HG03196 (cell line): ENCODE data around the gene ADARB2.
A peak's percentile ranks its signal among the peaks of the same experiment; 100 is the strongest.
"Not testable (repeated sequence)": the region's sequence is repeated elsewhere in the genome, so short reads cannot be mapped to it uniquely, and the experiment has no call there.

Experiments used
- ATAC-seq: cut with Tn5 transposase; IDR thresholded peaks from one replicate; pipeline ENCODE4 v1.9.1; 2021; ENCODE audit not compliant: unreplicated experiment

Gene ADARB2

DNA sequence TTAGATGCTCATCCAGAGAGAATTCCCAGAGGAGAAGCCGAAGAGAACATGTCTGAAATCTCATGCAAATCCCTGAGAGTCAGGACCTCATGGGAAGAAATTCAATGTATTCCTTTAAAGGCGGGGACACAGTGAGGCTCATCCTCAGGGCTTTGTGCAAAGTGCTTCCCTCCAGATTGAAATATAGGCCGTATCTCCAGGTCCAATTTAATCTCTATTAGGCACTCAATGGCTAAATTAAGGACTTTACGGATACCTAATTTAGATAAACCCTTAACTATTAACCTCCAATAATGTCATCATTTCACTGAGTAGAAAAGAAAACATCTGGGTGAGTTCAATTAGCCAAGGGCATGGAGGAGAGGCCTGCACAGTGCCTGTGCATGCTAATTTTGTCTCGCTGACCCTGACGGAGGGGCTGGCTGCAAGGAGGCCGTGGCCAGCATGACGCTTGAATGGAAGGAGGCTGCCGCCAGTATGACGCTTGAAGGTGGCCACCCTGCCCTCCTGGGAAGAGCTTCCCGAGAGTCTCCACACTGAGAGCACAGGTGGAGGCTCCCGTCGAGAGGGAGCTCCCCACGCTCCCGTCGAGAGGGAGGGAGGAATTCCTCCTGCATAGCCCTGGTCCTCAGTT, 287.6 kb downstream of the ADARB2 start:
- no peak for ATAC-seq

DNA sequence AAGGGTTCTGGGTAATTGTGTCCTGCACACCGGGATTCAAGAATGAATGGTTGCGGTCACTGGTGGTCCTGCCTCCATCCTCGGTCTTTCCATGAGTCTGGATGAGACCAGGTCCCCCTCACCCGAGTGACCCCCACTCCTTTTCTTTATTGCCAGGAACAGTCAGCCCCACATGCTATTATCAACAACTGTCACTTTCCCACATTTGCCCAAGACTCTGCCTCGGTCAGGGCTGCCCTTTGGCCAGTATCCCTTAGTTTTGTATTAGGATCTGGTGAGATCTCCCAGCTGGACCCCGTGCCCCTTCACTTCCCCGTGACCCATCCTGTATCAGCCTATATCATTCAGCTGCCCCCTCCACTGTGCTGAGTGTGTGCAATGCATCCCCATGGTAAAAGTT, 288.3 kb downstream of the ADARB2 start:
- ATAC-seq: no peak

DNA sequence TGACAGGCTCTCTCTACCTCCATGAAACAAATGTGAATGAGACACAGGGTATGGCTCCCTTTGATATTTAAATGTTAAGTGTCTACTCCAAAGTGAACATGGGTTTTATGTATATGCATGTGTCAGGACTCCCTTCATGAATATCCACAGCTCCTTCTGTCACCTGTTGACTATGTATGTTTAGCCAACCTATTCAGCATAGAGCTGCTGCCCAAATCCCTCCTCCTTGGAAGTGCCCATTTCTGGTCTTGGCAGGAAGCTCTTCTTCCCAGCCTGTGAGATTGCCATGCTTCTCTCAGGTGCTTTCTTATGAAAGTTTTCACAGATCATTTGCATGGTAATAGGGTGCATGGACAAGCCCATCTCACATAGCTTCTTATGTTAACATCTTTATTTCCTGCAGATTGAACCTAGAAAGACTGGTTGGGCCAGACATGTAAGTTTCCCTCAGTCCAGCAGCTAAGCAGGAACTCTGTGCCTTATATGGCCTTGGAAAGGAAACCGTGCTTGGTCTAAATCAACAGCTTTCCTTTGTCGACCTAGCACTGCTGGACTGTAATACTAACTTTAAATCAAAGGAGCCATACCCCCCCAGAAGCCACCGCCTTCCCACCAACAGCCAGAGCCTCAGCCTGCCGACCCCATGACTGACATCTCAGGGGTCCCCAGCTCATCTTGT, 288.9 kb downstream of the ADARB2 start:
- no peak for ATAC-seq

DNA sequence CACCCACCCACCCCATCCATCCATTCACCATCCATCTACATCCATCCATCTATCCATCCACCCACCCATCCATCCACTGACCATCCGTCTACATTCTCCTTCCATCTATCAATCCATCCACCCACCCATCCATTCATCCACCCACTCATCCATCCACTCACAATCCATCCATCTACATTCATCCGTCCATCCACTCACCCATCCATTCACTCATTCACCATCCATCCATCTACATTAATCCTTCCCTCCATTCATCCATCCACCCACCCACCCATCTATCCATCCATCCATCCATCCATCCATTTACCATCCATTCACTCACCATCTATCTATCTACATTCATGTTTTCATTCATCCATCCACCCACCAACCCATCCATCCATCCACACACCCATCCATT, 292.5 kb downstream of the ADARB2 start:
- no peak for ATAC-seq

DNA sequence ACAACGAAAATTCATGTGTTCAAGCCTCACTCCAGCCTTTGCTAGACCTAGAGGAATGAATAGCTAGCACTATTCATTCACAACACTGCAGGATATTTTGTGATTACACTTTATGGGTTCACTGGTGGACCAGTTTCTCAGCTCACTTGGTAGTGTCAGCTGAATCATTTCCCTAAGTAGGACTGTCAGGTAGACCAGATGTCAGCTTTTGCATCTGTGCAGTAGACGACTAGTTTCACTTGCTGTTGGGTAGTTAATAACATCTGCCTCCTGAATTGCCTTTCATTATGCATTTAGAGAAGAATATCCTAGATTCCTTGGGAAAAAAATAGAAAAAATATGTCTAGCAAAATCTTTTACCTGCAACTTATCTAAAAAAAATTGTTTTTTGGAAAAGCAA, 296.4 kb downstream of the ADARB2 start:
- ATAC-seq: no peak

DNA sequence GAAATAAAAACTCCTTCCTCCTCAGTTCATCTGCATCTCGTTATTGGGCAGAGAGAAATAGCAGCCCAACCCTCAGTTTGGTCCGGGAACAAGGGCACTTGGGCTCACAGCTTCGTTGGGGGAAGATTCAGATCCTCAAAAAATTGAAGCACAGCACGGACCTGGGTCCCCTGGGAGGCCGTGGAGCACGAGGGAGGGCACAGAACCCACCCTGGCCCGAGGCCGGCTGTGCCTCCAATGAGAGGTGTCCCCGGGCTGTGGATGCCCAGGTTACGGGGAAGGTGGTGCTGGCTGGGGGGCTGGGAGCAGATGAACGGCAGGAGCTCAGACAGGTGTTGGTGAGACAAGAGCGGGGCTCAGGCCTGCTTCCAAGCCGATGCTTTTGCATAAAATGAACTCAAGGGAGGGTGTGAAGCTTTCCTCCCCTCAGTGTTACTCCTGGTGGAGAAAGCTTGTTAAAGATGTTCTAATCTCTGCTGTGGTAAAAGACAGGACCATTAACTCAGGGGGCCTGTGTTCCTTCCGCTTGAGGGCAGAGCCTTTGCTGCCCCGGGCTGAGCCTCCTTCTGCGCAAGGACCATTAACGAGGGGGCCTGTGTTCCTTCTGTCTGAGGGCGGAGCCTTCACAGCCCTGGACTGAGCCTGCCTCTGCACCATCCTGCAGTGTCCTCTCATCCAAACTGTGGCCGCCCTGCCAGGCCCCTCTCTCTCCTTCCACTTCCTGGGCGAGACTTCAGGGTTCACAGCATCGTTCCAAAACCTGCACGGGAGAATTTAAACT, 302.2 kb downstream of the ADARB2 start:
- no peak for ATAC-seq

DNA sequence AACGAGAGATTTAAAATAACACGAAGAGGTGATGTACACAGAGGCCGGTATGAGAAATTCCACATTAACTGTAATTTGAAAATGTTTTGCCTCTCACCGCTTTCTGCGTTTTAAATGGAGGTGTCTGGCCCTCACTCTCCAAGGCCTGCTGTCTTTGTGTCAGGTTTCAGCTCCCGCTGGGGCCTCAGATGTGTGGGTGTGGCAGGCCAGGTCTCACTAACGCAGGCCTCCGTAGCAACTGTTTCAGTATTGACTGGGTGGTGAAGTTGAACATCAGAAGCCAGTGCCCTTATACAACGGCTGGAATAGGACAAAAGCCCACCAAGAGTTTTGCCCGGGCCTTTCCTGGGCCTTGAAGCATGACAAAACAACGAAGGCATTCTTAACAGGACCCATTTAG, 303.1 kb downstream of the ADARB2 start:
- ATAC-seq: no peak

DNA sequence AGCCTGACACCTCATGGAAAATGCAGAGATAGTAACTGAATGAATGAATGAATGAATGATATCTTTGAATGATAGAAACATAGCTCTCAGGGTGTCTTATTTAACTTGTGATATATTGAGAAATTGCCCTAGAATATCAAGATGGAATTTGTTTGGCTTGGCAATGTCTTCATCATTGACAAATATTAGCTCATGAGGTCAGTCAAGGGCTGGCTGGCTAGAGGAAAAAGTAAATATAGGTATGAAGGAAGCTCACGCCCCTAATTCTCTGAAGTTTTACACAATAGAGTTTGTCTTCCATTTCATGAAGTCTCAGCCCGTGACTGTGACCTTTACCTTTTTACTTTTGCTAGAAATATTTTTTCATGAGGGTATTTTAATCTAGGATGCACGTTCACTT, 305.2 kb downstream of the ADARB2 start:
- no peak for ATAC-seq

DNA sequence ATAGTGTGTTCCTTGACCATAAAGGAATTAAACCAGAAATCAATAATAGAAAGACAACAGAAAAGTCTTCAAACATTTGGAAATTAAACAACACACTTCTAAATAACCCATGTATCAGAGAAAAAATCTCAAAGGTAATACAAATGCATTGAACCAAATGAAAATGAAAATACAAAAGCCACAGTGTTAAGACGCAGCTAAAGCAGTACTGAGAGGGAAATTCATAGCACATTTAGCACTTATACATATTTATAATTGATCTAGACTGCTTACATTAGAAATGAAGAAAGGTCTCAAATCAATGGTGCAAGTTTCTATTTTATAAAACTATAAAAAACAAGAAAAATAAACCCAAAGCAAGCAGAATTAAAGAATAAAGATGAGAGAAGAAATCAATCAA, 306.1 kb downstream of the ADARB2 start:
- no peak for ATAC-seq

DNA sequence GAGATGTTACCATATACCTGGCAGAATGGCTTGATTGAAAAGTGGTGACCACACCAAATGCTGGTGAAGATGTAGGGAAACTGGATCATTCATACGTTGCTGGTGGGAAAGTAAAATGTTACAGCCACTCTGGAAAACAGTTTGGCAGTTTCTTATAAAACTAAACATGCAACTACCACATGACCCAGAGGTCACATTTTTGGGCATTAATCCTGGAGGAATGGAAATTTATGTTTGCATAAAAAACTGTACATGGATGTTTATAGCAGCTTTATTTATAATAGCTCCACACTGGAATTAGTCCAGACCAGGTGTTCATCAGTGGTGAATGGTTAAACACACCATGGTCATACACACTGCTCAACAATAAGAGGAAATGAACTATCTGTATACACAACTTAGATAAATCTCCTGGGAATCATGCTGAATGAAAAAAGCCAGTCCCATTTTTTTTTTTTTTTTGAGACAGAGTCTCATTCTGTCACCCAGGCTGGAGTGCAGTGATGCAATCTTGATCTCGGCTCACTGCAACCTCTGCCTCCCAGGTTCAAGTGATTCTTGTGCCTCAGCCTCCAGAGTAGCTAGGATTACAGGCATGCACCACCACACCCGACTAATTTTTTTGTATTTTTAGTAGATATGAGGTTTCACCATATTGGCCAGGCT, 309.7 kb downstream of the ADARB2 start:
- ATAC-seq: not testable (repeated sequence)

DNA sequence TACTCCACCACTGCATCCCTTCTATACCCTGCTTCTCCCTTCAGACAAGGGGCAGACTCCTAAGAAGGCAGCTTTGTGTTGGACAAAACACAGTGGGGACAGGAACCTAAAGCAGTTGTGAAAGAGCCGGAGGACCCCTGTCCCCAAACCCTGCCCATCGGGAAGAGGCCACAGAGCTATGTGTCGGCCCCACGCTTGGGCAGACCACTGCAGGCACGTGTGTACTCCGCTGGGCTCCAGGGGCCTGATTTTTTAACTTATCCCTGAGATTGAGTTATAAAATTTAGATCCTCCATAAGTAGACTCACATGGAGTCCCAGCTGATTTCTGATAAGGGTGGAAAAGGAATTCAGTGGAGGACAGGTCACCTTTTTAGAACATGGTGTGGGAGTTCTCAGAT, 310.5 kb downstream of the ADARB2 start:
- no peak for ATAC-seq

DNA sequence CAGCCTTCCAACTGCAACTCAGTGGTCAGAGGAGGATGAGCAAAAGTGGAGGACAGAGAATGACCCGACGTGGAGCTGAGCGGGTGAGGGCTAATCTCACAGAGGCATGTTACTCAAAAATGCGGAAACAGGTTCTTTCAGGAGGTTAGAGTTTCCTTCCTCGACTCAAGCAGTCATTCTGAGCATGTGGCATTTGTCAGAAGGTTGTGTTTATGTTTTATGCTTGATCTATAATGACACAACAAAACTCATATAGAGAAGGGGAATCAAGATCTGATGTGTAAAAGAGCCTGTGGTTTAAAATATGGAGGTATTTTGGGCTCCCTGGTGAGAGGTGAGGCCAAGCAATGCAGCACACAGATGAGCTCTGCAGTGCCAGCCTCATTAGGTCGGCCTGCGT, 311.4 kb downstream of the ADARB2 start:
- ATAC-seq: peak; percentile 80

DNA sequence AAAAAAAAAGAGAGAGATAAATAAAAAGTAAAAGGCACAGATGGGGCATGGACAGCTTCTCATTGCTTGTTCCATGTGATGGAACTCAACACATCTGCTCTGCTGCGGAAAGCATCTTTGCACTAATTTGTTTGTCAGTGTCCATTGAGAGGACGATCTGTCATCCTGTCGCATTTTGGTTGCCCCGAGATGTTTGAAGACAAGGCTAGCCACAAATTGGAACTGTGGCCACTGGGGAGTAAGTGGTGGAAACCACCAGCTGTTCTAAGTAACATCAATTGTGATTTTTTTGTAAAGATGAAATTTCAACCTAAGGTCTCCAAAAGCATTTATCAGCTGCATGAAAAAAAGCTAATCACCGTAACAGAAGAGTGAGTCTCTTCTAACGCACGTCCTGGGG, 312.7 kb downstream of the ADARB2 start:
- no peak for ATAC-seq

DNA sequence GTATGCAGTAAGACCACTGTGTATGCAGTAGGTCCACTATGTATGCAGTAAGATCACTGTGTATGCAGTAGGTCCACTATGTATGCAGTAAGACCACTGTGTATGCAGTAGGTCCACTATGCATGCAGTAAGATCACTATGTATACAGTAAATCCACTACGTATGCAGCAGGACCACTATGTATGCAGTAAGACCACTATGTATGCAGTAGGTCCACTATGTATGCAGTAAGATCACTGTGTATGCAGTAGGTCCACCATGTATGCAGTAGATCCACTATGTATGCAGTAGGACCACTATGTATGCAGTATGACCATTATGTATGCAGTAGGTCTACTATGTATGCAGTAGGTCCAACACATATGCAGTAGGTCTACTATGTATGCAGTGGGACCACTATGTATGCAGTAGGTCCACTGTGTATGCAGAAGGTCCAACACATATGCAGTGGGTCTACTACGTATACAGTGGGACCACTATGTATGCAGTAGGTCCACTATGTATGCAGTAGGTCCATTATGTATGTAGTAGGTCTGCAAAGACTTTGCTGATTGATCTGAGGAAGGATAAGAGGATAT, 313.6 kb downstream of the ADARB2 start:
- ATAC-seq: no peak

DNA sequence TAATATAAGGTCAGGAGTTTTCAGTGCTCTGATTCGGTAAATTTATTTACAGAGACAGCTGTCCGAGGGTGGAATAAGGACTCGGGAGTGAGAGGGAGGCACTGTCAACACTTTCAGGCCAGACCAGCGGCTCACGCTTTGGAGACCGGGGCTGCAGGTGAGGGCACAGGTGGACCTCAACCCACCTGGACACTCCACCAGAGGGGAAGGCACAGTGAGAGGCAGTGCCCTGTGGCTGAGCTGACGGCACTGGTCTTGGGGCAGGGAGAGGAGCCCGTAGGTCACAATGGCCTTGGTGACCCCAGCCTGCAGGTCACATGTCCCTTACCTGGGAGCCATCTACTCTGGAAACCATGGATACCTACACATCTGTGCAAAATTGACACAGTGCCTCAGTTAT, 315.1 kb downstream of the ADARB2 start:
- no peak for ATAC-seq

DNA sequence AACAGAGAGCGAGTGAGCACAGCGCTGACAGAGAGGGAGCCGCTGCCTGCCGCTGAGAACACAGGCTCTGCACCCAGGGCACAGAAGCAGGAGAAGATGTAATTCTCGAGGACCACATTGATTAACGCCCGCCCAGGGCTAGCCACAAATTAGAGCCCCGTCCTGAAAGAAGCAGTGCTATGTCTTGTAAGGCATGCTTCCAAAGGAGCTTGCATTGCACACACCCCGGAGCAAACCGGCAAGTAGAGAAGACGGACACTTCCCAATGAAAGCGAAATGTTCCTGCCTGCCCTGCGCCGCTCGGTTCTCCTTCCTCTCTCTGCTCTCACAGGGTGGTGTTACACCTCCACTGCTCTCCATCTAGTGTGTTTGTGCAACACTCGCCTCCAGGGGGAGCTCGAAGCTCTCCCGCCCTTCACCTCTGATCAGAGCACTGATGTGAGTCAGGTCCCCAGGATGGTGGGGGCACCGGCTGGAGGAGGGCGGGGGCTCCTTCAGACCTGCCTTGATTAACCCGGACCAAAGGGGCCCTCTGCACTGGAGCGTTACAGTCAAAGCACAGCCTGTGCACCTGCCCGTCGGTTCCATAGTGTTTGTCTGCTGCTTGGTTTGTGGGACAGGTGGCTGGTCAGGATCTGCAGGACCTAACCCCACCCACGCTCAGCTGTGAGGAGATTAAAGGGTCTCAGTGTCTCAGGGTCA, 316.5 kb downstream of the ADARB2 start:
- ATAC-seq: peak; percentile 68

DNA sequence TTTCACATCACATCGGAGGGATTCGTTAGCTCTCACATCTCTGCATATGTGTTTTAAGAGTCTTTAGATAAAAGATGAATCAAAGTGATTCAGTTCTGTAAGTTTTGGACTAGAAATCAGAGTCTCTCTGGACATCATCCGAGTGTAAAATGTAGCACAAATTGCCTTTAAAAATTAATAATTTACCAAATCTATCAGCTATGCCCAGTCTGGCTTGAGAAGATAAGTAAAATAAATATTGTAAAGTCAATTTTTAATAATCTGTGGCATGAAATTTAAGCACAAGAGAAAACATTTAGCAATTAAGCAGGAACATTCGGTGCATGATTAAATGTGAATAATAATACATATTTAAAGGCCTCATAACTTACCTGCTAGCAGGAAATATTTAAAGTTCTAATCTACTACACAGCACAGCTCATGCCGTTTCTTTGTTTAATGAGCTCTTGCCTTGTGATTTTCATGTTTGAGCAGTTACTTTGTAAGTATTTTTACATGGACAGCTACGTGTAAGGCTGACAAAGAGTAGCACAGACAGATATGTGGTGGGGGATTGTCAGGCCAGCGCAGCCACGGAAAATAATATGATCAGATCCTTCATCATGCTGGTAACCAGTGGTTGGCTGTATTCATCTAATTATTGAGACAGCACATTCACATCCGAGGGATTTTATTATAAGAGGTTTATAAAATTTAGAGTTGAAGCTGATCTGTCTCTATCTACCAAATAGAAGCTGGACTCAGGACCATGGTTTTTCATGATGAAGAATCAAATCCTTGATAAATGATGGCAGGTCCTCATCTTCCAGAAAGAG, 317.3 kb downstream of the ADARB2 start:
- no peak for ATAC-seq

DNA sequence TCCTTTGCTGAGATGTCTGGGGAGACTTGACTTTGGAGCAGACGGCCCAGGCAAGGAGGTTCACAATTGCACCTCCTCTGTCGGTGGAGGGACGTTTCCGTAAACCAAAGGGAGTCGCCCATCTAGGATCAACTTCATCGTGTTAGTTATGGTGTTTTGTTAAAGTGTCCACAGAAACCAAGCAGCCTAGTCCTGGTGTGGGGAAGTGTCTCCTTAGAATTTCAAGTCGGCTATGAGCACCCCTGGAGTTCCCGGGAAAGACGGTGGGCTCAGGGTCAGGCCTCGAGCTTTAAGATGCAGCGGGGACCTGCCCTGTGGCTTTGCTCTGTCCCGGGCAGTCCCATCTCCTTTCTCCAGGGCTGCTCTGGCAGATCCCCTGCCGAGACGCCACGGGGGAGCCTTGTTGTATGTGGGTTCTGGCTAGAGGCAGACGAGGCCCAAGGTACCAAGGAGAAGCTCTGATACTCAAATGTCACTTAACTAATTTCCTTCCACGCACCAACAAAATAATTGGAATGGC, 319.2 kb downstream of the ADARB2 start:
- no peak for ATAC-seq

DNA sequence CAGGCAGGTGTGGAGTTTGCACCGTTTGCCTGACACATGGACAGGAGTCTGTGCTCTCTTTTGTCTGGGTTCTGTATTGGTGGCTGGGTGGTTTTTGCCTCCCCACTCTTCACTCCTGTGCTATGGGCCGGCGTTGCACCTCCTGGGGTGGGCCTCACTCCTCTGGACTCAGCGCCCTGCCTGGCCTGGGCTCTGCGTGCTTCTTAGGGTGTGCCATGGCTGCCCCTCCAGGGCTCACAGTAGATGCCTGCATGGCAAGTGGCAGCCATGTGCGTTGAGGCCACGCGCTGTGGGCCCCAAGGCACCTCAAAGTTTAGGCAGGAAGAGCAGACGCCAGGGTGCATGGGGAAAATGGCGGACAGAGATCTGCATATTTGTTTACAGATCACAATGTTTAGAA, 319.8 kb downstream of the ADARB2 start:
- ATAC-seq: no peak
